HL-60 (cell line): Measurements from ENCODE around the gene VWA1.

Experiments
- CTCF ChIP-seq: IDR thresholded peaks from one replicate; pipeline ENCODE4 v1.5.1; 2011; ENCODE audit warnings: low read length, control low read depth, inconsistent platforms; ENCODE audit not compliant: insufficient read depth
- GABPA ChIP-seq: IDR thresholded peaks from 2 replicates; pipeline ENCODE4 v1.6.1; 2012; ENCODE audit warnings: low read depth
- POLR2AphosphoS5 ChIP-seq: IDR thresholded peaks from 2 replicates; pipeline ENCODE4 v1.6.1; 2012; ENCODE audit warnings: low read depth
- SPI1 ChIP-seq: IDR thresholded peaks from 2 replicates; pipeline ENCODE4 v1.6.1; 2012; ENCODE audit warnings: low read depth, mild to moderate bottlenecking, borderline replicate concordance
- TF ChIP-seq, protein P1 (sequence below): IDR thresholded peaks from 2 replicates; pipeline ENCODE4 v1.6.1; 2012; ENCODE audit warnings: low read depth; ENCODE audit not compliant: insufficient replicate concordance

GRCh38 chr1:1471389-1472052 is 36.0 kb downstream of the VWA1 start, which contains the start of gene ATAD3B:
- TF ChIP-seq CTCF = no peak
- TF ChIP-seq POLR2AphosphoS5 = peak; percentile 21; the same call in 1 of the 2 replicates
- TF ChIP-seq, protein P1, sequence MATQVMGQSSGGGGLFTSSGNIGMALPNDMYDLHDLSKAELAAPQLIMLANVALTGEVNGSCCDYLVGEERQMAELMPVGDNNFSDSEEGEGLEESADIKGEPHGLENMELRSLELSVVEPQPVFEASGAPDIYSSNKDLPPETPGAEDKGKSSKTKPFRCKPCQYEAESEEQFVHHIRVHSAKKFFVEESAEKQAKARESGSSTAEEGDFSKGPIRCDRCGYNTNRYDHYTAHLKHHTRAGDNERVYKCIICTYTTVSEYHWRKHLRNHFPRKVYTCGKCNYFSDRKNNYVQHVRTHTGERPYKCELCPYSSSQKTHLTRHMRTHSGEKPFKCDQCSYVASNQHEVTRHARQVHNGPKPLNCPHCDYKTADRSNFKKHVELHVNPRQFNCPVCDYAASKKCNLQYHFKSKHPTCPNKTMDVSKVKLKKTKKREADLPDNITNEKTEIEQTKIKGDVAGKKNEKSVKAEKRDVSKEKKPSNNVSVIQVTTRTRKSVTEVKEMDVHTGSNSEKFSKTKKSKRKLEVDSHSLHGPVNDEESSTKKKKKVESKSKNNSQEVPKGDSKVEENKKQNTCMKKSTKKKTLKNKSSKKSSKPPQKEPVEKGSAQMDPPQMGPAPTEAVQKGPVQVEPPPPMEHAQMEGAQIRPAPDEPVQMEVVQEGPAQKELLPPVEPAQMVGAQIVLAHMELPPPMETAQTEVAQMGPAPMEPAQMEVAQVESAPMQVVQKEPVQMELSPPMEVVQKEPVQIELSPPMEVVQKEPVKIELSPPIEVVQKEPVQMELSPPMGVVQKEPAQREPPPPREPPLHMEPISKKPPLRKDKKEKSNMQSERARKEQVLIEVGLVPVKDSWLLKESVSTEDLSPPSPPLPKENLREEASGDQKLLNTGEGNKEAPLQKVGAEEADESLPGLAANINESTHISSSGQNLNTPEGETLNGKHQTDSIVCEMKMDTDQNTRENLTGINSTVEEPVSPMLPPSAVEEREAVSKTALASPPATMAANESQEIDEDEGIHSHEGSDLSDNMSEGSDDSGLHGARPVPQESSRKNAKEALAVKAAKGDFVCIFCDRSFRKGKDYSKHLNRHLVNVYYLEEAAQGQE = no peak
- peak; percentile 77 for TF ChIP-seq GABPA
- TF ChIP-seq SPI1 = no peak
